ENCODE data around the gene COL5A1. TPM values are rescaled to one million over a fixed set of nuclear protein-coding genes. Genes with fewer than 3 reads are reported as not detected.

COL5A1 gene
- total RNA-seq, 1 donor from 2014 or later, result 6.1 TPM

GRCh38 chr9:134686896-134687295, 45.3 kb downstream of the COL5A1 start:
- Mint-ChIP-seq H3K4me3 (no peak overlapping the region), H3K27ac (no peak overlapping the region), H3K4me1 (peaks cover 2% of the 10 kb centered on the region), H3K27me3 (ENCODE audit: insufficient read depth, low read depth) (no peaks in the 10 kb centered on the region), H3K36me3 (no peaks in the 10 kb centered on the region), H3K9me3 (no peaks in the 10 kb centered on the region)
- no peak for DNase-seq (ENCODE audit: low spot score)
- Histone ChIP-seq H3K27me3 (no peaks in the 10 kb centered on the region), H3K27ac (no peak overlapping the region), H3K36me3 (no peaks in the 10 kb centered on the region), H2AFZ (replicated peaks) (no peak overlapping the region), H3K9me3 (ENCODE audit: low read depth) (no peaks in the 10 kb centered on the region), H4K20me1 (ENCODE audit: low read depth) (peaks cover 3% of the 10 kb centered on the region), H3K4me3 (no peak overlapping the region), H3K4me1 (no peaks in the 10 kb centered on the region), H3K4me2 (no peak overlapping the region), H3K9ac (no peak overlapping the region), H3K79me2 (ENCODE audit: low read depth) (no peaks in the 10 kb centered on the region), H3F3A (ENCODE audit: low read depth) (no peaks in the 10 kb centered on the region)
- TF ChIP-seq EZH2 (IDR thresholded peaks at IDR 0.05), result no peak
- no peak for TF ChIP-seq EZH2phosphoT487 (IDR thresholded peaks at IDR 0.05)
- TF ChIP-seq CTCF (IDR thresholded peaks at IDR 0.05), result no peak

GRCh38 chr9:134687556-134687955, 46.0 kb downstream of the COL5A1 start:
- Histone ChIP-seq H3K9ac (no peak overlapping the region), H3K9me3 (ENCODE audit: low read depth) (no peaks in the 10 kb centered on the region), H3K36me3 (no peaks in the 10 kb centered on the region), H3K4me2 (no peak overlapping the region), H3K27ac (no peak overlapping the region), H3K27me3 (no peaks in the 10 kb centered on the region), H4K20me1 (ENCODE audit: low read depth) (peaks cover 3% of the 10 kb centered on the region), H3K4me3 (no peak overlapping the region), H3K79me2 (ENCODE audit: low read depth) (no peaks in the 10 kb centered on the region), H2AFZ (replicated peaks) (no peak overlapping the region), H3F3A (ENCODE audit: low read depth) (no peaks in the 10 kb centered on the region), H3K4me1 (no peaks in the 10 kb centered on the region)
- no peak overlapping the region for H3K4me3 Mint-ChIP-seq
- no peaks in the 10 kb centered on the region for H3K27me3 Mint-ChIP-seq (ENCODE audit: insufficient read depth, low read depth)
- TF ChIP-seq EZH2phosphoT487 (IDR thresholded peaks at IDR 0.05) (no peak), EZH2 (IDR thresholded peaks at IDR 0.05) (no peak), CTCF (IDR thresholded peaks at IDR 0.05) (no peak)
- no peak overlapping the region for H3K27ac Mint-ChIP-seq
- H3K9me3 Mint-ChIP-seq, result no peaks in the 10 kb centered on the region
- no peak for DNase-seq (ENCODE audit: low spot score)
- peaks cover 2% of the 10 kb centered on the region for H3K4me1 Mint-ChIP-seq
- H3K36me3 Mint-ChIP-seq, result no peaks in the 10 kb centered on the region

DNA sequence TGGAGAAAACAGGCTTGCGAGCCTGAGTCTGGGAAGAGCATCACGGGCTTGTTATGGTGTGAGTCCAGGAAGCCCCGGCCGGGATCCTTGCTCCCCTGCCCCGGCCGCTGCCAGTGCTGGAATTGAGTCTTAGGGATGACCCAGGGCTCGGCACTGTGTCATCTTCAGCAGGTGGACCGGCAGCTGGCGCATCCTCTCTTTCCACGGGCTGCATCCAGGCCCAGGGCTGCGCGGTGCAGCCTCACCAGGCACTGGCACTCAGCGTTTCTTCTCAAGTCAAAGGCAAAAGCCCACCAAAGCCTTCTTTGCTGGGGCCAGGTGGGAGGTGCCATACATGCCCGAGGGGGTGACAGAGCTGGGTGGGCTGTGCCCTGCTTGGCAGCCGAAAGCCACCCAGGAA, 46.6 kb downstream of the COL5A1 start:
- Histone ChIP-seq H3K9me3 (ENCODE audit: low read depth) (no peaks in the 10 kb centered on the region), H3K27me3 (no peaks in the 10 kb centered on the region), H3K4me2 (no peak overlapping the region), H3K9ac (no peak overlapping the region), H3K27ac (no peak overlapping the region), H3K36me3 (no peaks in the 10 kb centered on the region), H3K79me2 (ENCODE audit: low read depth) (no peaks in the 10 kb centered on the region), H3F3A (ENCODE audit: low read depth) (no peaks in the 10 kb centered on the region), H3K4me1 (no peaks in the 10 kb centered on the region), H4K20me1 (ENCODE audit: low read depth) (peaks cover 3% of the 10 kb centered on the region), H2AFZ (replicated peaks) (no peak overlapping the region), H3K4me3 (no peak overlapping the region)
- Mint-ChIP-seq H3K36me3 (no peaks in the 10 kb centered on the region), H3K4me1 (peaks cover 4% of the 10 kb centered on the region), H3K27ac (no peak overlapping the region), H3K4me3 (no peak overlapping the region), H3K9me3 (no peaks in the 10 kb centered on the region), H3K27me3 (ENCODE audit: insufficient read depth, low read depth) (no peaks in the 10 kb centered on the region)
- DNase-seq (ENCODE audit: low spot score), result no peak
- no peak for TF ChIP-seq EZH2 (IDR thresholded peaks at IDR 0.05)
- no peak for TF ChIP-seq EZH2phosphoT487 (IDR thresholded peaks at IDR 0.05)
- TF ChIP-seq CTCF (IDR thresholded peaks at IDR 0.05), result no peak
